ENCODE data around the gene GALM.
"Not testable (repeated sequence)": the region's sequence is repeated elsewhere in the genome, so short reads cannot be mapped to it uniquely, and the experiment has no call there.

Gene GALM

DNA sequence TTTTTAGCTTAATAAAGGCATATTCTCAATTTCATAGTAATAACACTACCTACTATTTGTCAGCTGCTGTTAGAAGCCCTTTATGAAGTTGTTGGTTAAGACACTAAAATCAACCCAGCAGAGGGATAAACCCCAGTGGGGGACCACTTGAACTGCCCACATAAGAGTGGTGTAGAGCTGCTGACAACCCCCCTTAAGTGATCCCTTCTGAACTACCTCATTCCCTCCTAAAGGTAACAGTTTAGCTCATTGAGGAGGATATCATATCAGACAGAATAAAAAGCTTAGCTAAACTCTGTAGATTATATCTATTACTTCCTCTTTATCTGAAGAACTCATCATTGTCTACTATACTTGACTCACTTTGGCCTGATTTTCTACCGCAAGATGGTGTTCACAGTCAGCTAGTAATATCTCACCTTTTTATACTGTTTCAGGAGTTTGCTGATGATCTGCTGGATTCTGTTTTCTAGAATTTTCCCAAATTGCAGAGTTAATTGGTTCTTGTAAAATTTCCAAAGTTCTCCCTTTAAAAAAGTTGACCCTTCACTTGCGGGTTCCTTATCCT lies 16.2 kb downstream of the GALM start:
- FAIRE-seq (no peak), DNase-seq (ENCODE audit: insufficient read length, low spot score) (no peak)
- TF ChIP-seq, protein P1, sequence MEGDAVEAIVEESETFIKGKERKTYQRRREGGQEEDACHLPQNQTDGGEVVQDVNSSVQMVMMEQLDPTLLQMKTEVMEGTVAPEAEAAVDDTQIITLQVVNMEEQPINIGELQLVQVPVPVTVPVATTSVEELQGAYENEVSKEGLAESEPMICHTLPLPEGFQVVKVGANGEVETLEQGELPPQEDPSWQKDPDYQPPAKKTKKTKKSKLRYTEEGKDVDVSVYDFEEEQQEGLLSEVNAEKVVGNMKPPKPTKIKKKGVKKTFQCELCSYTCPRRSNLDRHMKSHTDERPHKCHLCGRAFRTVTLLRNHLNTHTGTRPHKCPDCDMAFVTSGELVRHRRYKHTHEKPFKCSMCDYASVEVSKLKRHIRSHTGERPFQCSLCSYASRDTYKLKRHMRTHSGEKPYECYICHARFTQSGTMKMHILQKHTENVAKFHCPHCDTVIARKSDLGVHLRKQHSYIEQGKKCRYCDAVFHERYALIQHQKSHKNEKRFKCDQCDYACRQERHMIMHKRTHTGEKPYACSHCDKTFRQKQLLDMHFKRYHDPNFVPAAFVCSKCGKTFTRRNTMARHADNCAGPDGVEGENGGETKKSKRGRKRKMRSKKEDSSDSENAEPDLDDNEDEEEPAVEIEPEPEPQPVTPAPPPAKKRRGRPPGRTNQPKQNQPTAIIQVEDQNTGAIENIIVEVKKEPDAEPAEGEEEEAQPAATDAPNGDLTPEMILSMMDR (IDR thresholded peaks at IDR 0.05; ENCODE audit: insufficient read depth, missing control alignments), result no peak

DNA sequence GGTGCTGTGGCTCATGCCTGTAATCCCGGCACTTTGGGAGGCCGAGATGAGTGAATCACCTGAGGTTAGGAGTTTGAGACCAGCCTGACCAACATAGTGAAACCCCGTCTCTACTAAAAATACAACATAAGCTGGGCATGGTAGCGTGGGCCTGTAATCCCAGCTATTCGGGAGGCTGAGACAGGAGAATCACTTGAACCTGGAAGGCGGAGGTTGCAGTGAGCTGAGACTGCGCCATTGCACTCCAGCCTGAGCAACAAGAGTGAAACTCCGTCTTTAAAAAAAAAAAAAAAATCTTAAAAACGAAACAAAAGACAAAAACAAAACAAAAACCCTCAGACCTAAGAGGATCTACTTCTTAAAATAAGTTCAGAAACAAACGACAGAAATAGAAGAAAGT lies 16.7 kb downstream of the GALM start:
- DNase-seq (ENCODE audit: insufficient read length, low spot score); FAIRE-seq: not testable (repeated sequence)

DNA sequence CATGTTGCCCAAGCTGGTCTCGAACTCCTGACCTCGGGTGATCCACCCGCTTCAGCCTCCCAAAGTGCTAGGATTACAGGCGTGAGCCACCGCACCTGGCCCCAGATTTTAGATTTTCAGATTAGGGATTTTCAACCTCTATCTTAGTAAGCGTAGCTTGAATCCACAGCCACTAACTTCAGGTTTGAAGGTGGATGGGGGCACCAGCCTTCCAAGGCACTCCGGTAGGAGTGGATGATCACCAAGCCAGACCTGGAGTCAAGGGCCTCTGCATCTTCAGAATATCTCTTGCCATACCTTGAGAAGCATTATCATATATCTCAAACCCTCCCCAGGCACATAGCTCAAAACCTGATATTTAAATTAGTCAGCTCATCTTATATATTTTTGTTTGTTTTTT lies 17.9 kb downstream of the GALM start:
- TF ChIP-seq, protein P1 (IDR thresholded peaks at IDR 0.05; ENCODE audit: insufficient read depth, missing control alignments), result no peak
- FAIRE-seq (no peak), DNase-seq (ENCODE audit: insufficient read length, low spot score) (no peak)

DNA sequence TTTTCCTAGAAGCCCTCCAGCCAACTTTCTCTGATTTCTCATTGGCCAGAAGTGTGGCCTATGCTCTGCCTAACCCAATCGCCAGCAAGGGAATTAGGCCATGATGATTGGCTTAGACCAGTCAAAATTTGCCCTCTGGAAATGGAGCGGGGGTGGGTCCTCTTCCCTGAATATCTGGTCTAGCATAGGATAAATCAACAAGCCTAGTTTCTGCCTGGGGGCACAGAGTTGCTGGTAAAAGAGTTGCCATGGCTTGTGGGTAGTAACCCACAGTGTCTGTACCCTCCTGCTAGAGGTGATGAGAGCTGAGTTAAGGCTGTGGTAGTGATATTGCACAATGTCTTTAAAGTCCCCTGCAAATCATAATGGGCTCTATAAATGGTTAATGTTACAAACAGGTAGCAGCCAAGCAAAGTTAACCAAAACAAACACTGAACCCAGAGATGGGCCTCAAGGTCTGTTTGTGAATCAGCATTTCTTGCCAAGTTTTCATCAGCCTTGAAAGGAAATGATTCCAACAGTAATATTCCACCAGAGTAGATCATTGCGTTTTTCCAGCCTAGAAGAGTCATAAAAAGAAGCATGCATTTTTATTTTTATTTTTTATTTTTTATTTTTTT lies 19.3 kb downstream of the GALM start:
- TF ChIP-seq, protein P1 (IDR thresholded peaks at IDR 0.05; ENCODE audit: insufficient read depth, missing control alignments), result no peak
- FAIRE-seq (no peak), DNase-seq (ENCODE audit: insufficient read length, low spot score) (no peak)

DNA sequence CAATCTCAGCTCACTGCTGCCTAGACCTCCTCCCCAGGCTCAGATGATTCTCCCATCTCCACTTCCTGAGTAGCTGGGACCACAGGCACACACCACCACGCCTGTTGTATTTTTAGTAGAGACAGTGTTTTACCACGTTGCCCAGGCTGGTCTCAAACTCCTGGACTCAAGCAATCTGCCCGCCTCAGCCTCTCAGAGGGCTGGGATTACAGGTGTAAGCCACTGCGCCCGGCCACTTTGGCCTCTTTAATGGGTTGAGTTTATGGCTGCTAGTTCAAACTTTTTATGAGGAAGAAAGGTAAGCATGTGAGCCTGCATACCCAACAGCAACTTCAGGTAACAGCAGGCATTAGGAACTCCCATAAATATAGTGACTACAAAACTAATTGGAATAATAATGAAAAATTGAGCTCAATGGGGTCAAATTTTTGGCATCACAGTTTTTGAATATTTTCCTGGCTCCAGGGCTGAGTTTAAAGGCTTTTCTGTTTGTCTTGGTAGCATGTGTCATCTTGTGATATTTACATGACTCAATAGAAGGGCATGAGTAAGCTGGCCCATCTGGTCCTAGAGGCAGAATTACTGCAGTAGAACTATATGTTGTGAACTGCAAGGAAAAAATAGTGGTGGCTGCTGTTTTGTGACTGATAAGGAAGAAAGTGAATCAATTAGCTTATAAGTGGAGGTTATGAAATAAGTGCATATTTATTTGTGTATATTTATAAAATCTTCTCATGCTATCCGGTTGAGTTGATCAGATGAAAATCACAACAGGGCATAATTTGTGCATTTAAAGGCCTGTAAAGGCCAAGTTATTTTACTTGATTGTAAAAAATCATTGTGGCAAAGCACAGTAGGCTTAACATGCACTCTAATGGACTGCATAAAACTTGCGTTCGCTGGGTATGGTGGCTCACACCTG lies 24.8 kb downstream of the GALM start:
- no peak for DNase-seq (ENCODE audit: insufficient read length, low spot score)
- TF ChIP-seq, protein P1 (IDR thresholded peaks at IDR 0.05; ENCODE audit: insufficient read depth, missing control alignments), result no peak
- no peak for FAIRE-seq

DNA sequence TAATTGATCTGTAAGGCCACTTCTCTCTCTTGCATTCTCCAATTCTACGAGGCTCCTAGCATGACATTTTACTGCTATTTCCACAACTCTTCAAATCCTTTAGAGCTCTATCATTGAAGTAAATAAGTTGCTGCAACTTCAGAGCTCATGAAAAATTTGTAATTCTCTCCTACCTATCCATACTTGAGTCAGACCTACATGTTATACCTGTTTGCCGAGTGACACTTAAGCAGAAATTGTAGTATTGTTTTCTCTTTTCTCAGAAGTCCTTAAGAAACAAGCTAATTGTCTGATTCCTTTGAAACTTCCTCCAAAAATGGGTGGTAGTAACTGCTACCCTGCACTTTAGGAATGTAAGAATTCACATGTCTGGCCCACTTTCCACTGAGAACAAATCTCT lies 26.1 kb downstream of the GALM start:
- FAIRE-seq (no peak), DNase-seq (ENCODE audit: insufficient read length, low spot score) (no peak)
- TF ChIP-seq, protein P1 (IDR thresholded peaks at IDR 0.05; ENCODE audit: insufficient read depth, missing control alignments), result no peak

DNA sequence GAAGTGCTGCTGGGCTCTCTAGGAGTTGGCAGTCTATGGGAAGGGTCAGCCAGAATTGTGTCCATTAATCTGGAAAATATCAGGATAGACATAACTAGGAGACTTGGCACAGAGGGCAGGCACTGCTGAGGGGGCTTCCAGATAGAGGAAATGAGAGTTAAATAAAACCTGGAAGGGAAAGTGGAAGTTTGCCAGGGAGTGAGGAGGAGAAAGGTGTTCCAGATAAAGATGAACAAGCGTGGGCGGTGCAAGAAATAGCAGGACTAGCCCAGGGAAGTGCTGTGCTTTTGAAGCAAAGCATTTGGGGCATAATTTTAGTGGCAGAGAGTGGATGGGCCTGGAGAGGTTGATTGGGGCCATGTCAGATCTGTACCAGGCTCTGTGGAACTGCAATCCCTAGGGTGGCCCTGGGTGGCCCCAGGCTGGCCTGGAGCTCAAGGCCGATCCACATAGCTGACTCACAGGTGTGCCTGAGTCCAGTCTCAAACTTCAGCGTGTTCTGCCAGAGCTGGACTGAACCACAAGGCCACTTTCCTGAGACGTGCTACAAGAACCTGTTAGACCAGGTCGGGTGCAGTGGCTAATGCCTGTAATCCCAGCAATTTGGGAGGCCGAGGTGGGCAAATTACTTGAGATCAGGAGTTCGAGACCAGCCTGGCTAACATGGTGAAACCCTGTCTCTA lies 26.9 kb downstream of the GALM start:
- DNase-seq (ENCODE audit: insufficient read length, low spot score), result no peak
- TF ChIP-seq, protein P1 (IDR thresholded peaks at IDR 0.05; ENCODE audit: insufficient read depth, missing control alignments), result no peak
- FAIRE-seq, result no peak

Data from D721Med (cell line).